GM18873 (cell line): Measurements from ENCODE around the gene METTL9.
"Not testable (repeated sequence)": the region's sequence is repeated elsewhere in the genome, so short reads cannot be mapped to it uniquely, and the experiment has no call there.

Experiments used
- ATAC-seq: cut with Tn5 transposase; IDR thresholded peaks from one replicate; pipeline ENCODE4 v1.9.1; 2021; ENCODE audit warnings: mild to moderate bottlenecking, moderate library complexity, moderate number of reproducible peaks; ENCODE audit not compliant: unreplicated experiment, low FRiP score

Gene METTL9

DNA sequence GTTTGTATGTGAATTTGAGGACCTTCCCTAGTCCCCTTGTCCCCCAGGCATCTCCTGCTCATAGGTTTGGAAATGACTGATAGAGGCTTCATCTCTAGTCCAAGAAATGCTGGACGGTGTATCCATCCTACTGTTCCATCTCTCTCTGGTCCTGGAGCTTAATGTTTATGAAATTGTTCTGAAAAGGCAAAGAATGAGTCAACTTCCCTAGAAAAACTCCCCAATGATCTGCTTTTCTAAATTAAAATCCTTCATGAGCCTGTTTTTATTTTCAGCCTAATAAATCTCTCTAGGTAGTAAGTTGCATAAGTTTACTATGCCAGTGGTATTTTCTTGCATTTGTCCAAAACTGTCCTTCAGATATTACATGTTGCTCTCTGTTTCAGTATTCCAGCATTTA is 55.1 kb downstream of the METTL9 start:
- no peak for ATAC-seq

DNA sequence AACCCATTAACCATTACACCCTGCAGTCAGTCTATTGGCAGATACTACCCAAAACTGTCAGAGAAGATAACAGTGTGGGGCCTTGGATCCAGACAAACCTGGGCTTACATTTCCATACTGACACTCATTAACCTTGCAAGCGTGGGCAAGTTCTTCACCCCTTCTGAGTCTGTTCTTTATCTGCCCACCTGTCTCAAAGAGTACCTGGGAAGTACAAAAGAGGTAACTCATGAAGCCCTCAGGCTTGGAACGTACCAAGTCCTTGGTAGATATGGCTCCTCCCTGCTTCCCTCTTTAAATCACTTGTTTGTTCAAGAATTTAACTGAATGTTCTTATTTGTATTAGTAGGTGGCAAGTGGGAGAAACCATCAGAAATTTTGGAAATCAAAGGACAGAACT is 55.5 kb downstream of the METTL9 start:
- ATAC-seq = no peak

DNA sequence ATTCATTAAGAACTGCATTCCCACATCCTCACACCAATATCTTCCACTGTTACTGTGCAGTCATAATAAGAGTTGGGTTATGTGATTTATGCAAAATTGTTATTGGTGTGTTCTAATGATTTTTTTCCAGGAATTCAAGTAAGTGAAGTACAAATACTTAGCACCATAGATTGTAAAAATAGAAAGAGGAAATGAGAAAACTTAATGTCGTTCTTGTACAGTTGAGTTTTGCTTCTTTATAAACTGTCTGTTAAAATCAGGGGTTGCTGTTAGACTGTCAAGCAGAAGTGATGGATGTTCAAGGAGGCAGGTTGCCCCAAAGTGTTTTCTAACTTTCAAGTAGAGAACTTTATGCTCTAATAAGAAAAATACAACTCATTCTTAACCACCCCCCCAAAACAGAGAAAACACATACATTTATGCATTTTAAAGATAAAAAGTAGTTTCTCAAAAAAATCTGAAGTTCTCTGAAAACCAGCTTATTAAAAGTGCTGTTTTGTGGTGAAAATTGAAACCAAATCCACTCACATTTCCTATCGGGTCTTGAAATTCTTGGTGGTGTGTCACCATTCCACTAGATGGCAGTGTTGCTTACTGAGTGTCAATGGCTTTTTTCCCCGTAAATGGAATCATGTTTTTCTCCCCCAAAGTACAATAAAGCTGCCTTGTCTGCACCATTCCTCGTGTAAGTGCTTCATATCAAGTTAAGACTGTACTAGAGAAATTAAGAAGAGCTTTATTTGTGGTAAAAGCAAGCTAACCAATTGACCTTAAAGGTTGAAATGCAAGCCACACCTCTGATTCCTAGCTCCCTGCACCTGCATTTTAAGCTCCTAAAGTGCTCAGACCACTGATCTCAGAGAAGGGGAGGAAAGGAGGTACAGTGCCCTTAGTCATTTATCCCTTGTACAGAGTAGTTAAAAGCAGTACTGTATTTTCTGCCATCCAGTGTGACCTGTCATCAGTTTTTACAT is 57.7 kb downstream of the METTL9 start:
- no peak for ATAC-seq

DNA sequence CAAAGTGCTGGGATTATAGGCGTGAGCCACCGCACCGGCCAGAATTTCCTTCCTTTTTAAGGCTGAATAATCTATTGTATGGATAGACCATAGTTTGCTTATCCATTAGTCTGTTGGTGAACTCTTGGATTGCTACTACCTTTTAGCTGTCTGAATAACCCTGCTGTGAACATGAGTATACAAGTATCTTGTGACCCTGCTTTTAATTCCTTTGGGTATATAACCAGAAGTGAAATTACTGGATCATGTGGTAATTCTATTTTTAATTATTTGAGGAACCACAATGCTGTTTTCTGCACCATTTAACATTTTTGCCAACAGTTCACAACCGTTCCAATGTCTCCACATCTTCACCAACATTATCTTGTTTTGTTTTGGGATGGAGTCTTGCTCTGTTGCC is 59.7 kb downstream of the METTL9 start:
- no peak for ATAC-seq

DNA sequence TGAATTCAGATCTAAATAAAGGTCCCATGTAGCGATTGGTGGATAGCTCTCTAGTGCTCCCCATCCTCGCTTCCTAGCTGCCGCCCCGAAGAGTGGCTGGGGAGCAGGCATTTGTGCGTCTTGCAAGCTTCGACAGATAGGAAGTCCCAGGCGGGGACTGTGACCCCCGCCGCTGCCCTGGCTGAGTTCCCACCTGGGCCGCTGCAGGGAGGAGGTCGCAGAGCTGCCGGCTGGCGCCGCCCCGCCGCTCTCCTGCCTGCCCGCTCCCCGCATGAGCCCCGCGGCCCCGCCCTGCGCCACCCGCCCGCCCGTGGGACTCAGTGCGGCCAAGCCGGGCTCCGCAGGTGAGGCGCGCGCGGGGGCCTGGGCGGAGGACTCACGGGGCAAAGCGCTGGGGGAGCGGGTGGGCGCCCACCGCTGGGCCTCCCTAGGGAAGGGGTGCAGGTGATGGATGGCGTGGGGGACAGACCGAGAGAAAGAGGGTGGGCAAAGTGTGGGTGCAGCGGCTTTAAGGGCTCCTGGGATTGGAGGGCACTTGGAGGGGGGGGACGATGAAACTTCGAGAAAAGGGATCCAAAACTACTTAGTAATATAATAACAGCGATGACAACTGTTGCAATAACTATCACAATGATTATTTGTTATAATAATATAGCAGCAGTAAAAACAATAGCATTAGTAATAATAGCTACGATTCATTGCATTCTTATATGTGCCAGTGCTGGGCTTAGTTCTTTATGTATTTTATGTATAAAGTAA is 64.7 kb downstream of the METTL9 start, which contains the start of gene OTOA:
Gene OTOA (plus strand): TSS at position 80 of the 759 bp plus-strand sequence. CDS start 14,547 bp downstream, outside the sequence.
- ATAC-seq = no peak

DNA sequence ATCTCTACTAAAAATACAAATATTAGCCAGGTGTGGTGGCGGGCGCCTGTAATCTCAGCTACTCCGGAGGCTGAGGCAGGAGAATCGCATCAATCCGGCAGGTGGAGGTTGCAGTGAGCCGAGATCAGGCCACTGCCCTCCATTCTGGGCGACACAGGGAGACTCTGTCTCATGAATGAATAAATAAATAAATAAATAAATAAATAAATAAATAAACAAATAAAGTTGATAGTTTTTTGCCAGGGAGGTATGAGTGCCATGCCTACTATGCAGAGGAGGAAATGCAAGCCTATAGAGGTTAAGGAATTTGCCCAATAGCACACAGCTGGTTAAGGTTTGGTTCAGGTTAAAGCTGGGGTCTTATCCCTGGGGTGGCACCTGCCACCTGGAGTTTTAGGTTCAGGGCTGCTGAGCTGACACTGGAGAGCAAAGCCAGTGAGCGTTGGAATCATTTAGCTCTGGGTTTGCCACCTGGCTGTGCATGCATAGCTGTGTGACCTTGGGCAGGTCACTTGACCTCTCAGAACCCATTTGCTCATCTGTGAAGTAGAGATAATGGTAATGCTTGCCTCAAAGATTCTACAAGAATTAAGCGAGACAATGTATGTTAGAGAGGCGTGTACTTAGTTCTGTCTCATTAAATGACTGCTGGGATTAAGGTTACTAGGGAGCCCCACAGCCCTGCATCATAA is 65.6 kb downstream of the METTL9 start:
- ATAC-seq = no peak

DNA sequence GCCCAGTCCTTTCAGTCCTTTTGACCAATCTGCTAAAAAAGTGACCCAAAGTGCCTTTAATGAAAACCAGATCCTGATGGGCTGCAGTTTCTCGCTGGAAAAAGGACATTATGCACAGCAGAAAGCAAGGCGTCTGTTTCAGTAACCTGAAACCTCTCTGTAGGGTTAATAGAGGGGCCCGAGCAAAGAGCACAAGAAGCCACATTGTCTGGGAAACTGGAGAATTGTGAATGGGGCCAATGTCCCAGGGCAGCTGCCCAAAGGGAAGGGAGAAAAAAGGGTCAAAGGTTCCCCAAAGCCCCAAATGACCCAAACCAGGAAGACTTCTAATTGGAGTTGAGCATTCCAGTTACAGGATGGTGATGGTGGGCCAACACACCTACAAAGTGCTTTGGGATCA is 67.4 kb downstream of the METTL9 start:
- ATAC-seq = no peak

DNA sequence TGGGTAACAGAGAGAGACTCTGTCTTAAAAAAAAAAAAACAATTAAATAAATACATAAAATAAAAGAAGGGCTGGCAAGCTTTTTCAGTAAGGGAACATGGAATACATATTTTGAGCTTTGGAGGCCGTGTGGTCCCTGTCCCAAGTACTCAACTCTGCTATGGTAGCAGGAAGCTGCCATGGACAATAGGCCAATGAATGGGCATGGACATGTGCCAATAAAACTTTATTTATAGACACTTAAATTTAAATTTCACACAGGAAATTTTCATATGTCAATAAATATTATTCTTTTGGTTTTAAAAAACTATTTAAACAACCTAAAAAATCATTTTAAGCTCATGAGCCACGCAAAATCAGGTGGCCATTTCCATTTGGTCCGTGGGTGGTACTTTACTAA is 68.2 kb downstream of the METTL9 start:
- ATAC-seq = no peak

DNA sequence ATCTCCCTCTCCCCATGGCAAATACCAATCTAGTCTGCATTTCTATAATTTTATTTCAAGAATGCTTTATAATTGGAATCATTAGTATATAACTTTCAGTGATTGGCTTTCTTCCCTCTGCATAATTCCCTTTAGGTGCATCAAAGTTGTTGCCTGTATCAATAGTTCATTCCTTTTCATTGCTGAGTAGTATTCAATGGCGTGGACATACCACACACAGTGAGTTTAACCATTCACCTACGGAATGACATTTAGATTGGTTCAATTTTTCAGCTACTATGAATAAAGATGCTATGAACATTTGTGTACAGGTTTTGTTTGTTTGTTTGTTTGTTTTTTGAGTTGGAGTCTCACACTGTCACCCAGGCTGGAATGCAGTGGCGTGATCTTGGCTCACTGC is 74.1 kb downstream of the METTL9 start:
- no peak for ATAC-seq

DNA sequence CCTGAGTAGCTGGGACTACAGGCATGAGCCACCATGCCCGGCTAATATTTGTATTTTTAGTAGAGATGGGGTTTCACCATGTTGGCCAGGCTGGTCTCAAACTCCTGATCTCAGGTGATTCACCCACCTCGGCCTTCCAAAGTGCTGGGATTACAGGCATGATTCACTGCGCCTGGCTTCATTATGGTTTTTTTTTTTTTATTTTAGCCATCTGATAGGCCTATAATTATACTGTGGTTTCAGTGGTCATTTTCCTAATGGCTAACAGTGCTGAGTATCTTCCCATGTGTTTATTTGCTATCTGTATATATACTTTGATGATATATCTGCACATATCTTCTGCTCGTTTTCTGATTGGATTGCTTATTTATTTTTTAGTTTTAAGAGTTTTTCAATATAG is 75.1 kb downstream of the METTL9 start:
- not testable (repeated sequence) for ATAC-seq

DNA sequence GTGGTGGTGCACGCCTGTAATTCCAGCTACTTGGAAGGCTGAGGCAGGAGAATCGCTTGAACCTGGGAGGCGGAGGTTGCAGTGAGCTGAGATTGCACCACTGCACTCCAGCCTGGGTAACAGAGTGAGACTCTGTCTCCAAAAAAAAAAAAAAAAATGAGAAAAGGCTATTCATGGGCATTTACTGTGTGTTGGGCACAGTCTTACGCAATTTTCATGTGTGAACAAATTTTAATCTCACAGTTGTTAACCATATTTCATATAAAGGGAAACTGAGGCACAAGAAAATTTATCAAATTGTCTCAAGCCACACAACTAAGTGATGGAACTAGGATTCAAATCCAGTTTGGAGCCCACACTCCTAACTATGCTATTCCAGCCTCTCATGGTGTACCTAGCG is 81.3 kb downstream of the METTL9 start:
- ATAC-seq = not testable (repeated sequence)

DNA sequence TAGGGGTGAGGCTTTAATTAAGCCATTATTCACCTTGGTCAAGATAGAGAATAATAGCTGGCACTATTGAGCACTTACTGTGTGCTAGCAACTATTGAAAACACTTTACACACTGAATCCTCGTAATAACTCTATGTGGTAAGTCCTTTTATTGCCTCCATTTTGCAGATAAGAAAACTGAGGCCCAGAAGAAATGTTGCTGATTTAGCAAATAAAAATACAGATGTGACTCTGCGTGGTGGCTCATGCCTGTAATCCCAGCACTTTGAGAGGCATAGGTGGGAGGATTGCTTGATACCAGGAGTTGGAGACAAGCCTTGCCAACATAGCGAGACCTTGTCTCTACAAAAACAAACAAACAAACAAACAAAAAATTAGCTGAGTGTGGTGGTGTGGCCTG is 83.8 kb downstream of the METTL9 start:
- no peak for ATAC-seq

DNA sequence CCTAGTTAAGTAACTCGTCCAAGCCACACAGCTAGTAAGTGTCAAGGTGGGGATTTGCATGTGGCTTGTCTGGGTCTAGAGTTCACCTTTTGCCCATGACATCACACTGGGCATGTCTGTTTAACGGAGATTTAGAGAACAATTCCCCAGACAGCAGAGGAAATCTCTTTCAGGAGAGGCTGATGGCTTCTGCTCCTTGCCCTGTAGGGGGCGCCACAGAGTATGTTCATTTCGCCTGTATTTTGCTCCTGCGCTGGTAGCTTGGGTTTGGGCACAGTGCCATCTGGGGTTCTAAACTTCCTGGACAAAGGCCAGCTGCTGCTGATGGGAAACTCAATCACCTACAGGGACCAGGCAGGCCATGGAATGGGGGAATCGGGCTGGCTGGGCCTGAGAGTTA is 84.8 kb downstream of the METTL9 start:
- ATAC-seq = no peak

DNA sequence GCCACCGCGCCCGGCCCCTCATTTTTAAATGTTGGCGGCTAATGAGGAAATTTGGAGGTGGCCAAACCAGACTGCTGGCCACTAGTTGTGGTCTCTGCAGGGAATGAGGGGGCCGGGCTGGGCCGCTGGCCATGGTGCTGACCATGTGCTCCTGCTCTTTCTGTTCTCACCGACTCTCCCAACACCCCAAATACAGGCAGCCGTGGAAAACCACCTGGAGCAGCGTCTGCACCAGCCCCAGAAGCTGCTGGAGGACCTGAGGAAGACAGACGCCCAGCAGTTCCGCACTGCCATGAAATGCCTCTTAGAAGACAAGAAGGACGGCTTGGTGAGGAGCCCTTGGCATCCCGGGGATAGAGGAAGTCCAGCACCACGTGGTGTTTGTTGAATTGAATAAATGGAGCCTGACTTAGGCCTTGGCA is 85.7 kb downstream of the METTL9 start:
- no peak for ATAC-seq

DNA sequence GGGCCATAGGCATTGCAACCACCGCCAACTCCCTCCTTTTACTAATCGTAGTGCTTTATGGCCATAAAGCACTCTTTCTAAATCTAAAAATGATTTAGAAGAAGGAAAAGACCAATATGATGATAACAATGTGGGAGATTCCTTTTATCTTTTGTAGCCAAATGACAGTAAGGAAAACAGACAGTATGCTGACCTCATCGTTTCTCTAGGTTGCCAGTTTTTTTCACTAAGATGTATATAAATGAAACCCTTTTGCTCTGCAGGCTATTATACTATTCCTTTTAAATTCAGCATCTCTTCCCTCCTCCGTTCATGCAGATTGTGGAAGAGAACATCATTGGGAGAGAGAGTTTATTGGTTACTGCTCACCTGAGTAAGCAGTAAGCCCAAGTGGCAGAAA is 89.7 kb downstream of the METTL9 start:
- no peak for ATAC-seq

DNA sequence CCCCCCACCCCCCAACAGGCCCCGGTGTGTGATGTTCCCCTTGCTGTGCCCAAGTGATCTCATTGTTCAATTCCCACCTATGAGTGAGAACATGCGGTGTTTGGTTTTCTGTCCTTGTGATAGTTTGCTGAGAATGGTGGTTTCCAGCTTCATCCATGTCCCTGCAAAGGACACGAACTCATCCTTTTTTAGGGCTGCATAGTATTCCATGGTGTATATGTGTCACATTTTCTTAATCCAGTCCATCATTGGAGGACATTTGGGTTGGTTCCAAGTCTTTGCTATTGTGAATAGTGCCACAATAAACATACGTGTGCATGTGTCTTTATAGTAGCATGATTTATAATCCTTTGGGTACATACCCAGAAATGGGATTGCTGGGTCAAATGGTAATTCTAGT is 91.6 kb downstream of the METTL9 start:
- not testable (repeated sequence) for ATAC-seq

DNA sequence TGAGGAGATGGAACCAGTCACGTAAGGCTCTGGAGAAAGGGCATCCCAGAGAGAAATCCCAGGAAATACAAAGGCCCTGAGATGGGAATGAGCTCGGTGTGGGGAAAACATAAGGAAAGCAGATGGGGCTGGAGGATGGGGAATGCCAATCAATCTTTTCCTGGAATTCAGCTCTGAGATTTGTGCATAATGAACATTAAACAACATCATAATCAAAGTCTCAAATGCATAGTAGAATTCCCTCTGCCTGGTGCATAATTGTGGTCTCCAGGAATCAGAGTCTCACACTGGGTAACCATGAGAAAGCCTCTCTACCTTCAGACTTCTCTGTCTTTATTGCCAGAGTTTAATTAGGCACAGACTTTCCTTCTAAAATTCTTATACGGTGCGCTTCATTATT is 95.2 kb downstream of the METTL9 start:
- no peak for ATAC-seq

DNA sequence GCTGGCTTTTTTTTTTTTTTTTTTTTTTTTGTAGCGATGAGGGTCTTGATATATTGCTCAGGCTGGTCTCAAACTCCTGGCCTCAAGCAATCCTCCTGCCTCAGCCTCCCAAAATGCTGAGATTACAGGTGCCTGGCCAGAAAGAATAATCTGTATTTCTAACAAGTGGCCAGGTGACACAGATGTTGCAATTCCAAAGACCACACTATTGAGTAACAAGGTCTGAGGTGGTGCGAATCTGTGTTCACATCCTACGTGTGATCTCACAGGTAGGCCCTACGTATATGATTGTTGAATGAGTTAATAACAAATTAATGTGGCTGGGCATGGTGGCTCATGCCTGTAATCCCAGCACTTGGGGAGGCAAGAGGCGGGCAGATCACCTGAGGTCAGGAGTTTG is 97.7 kb downstream of the METTL9 start:
- ATAC-seq = no peak

DNA sequence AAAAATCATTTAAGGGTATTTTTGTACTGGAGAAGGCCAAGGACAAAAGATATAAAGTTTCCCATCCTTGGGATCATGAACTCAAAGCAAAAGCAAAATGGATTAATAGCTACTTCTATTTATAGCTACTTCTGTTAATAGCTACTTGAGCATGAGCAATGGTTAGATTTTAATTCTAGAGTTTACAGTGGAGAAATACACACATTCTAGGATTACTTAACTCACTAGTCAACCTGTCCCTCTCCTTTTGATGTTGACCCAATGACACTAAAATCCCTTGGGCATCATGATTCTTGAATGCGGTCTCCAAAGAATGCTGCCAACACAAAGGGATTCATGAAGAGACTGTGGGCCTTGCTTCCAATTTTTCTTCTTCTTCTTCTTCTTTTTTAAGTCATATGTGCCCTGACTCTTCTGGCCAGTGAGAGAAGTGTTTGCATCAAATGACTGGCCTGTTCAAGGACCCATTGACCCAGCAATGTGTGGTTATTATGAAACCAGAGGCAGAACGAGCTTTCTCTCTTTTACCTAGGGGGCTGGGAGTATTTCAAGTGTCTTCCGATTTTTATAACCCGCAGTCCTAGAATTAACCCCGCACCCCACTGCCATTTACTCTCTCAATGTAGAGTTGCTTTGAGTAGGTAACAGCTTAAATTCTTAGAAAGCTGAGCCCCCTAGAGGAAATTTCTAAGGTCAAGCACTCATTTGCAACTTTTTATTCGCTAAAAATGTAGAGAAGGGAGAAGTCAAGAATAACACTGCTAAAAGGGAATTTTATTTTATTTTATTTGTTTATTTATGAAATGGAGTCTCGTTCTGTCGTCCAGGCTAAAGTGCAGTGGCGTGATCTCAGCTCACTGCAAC is 99.0 kb downstream of the METTL9 start:
- no peak for ATAC-seq

DNA sequence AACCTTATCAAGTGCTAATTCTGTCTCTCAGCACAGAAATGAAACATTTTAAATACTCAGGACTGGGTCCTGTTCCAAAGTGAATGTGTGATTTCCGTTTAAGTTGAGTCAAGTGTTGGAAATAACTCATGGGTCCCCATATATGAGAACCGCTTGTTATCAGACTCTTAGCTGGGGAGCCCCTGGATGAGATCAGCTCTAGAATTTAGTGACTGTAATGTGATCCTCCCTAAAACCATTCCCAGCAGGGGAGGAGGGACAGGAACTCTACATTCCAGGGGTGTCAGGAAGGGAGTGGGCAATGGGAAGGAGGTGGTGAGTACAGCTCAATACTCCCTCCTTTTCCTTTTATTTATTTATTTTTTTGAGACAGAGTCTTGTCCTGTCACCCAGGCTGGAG is 101.9 kb downstream of the METTL9 start:
- ATAC-seq = no peak
